PC-9 (cell line): ENCODE results near the gene RTP3. TPM values are rescaled to one million over a fixed set of nuclear protein-coding genes. Genes with fewer than 3 reads are reported as not detected.

ENCODE experiments used
- BruUV-seq: library from RNA; stranded (reverse); fragments of 400-500 nt; replicated peaks from 2 replicates; lab custom pipeline; 2021; lab: Mats Ljungman, UMichigan
- CTCF ChIA-PET: fragments of 300-600 bp; sonication (Branson Sonifier 250); formaldehyde crosslinking; loops from one replicate; lab custom pipeline; 2022; ENCODE audit warnings: antibody characterized with exemption; lab: Charles Lee
- POLR2A ChIA-PET: fragments of 300-600 bp; sonication (Branson Sonifier 250); formaldehyde crosslinking; loops from one replicate; lab custom pipeline; 2022; ENCODE audit warnings: antibody characterized with exemption; ENCODE audit not compliant: unreplicated experiment; lab: Charles Lee
- DNase-seq, 2 experiments: peaks; one replicate each; pipeline versions ENCODE4 v3.0.0 to v3.0.0-alpha.2; 2015 to 2022; ENCODE audit warnings: mixed read lengths in 1 of 2
- H2AFZ ChIP-seq: fragments of 200-600 bp; sonication (generic); 2 replicates; pipeline ENCODE4 v1.8.1; 2017; ENCODE audit warnings: antibody characterized with exemption
- H3F3A ChIP-seq: fragments of 200-600 bp; sonication (generic); 2 replicates; pipeline ENCODE4 v1.8.1; 2017; ENCODE audit warnings: antibody characterized with exemption, mild to moderate bottlenecking, low read depth; ENCODE audit not compliant: insufficient read depth
- H3K27ac ChIP-seq: fragments of 200-600 bp; sonication (generic); 2 replicates; pipeline ENCODE4 v1.6.1; 2016; ENCODE audit warnings: mixed run types
- H3K27me3 ChIP-seq: fragments of 200-600 bp; sonication (generic); 2 replicates; pipeline ENCODE4 v1.6.1; 2016; ENCODE audit warnings: low read depth, mixed run types; ENCODE audit not compliant: insufficient read depth
- H3K36me3 ChIP-seq: fragments of 200-600 bp; sonication (generic); 2 replicates; pipeline ENCODE4 v1.6.1; 2016; ENCODE audit warnings: low read depth, mixed run types
- H3K4me1 ChIP-seq: fragments of 200-600 bp; sonication (generic); replicated peaks from 2 replicates; pipeline ENCODE4 v1.6.1; 2016; ENCODE audit warnings: mixed run types; ENCODE audit not compliant: insufficient read depth
- H3K4me2 ChIP-seq: fragments of 200-600 bp; sonication (generic); 2 replicates; pipeline ENCODE4 v1.6.1; 2017; ENCODE audit warnings: mixed run types
- H3K4me3 ChIP-seq: fragments of 200-600 bp; sonication (generic); 2 replicates; pipeline ENCODE4 v1.6.1; 2016; ENCODE audit warnings: mixed run types
- H3K79me2 ChIP-seq: fragments of 200-600 bp; sonication (generic); 2 replicates; pipeline ENCODE4 v1.6.1; 2017; ENCODE audit warnings: low read depth, mixed run types
- H3K9me2 ChIP-seq: fragments of 200-600 bp; sonication (generic); 2 replicates; pipeline ENCODE4 v1.8.1; 2017; ENCODE audit warnings: mild to moderate bottlenecking; ENCODE audit not compliant: insufficient read depth
- H3K9me3 ChIP-seq: fragments of 200-600 bp; sonication (generic); 2 replicates; pipeline ENCODE4 v1.8.1; 2016; ENCODE audit warnings: low read depth; ENCODE audit not compliant: insufficient read depth
- H4K20me1 ChIP-seq: fragments of 200-600 bp; sonication (generic); 2 replicates; pipeline ENCODE4 v1.8.1; 2017; ENCODE audit not compliant: insufficient read depth
- CTCF ChIP-seq: fragments of 200-600 bp; sonication (generic); conservative IDR thresholded peaks from 2 replicates; pipeline ENCODE4 v1.6.1; 2017; ENCODE audit warnings: mixed run types, antibody characterized with exemption, mild to moderate bottlenecking, moderate library complexity
- EZH2 ChIP-seq: fragments of 200-600 bp; sonication (generic); IDR thresholded peaks from 2 replicates; pipeline ENCODE4 v1.8.0; 2017; ENCODE audit warnings: antibody characterized with exemption, low read depth
- intact Hi-C: fragments of 100-400 bp; cut with micrococcal nuclease; formaldehyde crosslinking; loops from one replicate; pipeline ENCODE4 v1.10.0; 2022; ENCODE audit not compliant: unreplicated experiment
- total RNA-seq: library from RNA; stranded (reverse); gene quantifications from 2 replicates; pipeline ENCODE4 v1.2.3, GENCODE V29; 2021

The RTP3 gene
- total RNA-seq, 1 experiment from 2014 or later = not detected

GRCh38 chr3:46538803-46539442 is 41.1 kb downstream of the RTP3 start:
- H3K27me3 ChIP-seq = no peaks in the 10 kb centered on the region
- H3K79me2 ChIP-seq = no peaks in the 10 kb centered on the region
- TF ChIP-seq CTCF = no peak
- no peak for TF ChIP-seq EZH2
- no peaks in the 10 kb centered on the region for H3K9me2 ChIP-seq
- H3K4me1 ChIP-seq = peaks cover 12% of the 10 kb centered on the region
- no TSS peak for BruUV-seq
- H3K9me3 ChIP-seq = no peaks in the 10 kb centered on the region
- POLR2A ChIA-PET = interaction anchor here (0.6 kb wide), 1 partner anchor 9 kb away, joined by 3 read pairs; no protein-coding TSS in a partner anchor
- no peaks in the 10 kb centered on the region for H3K36me3 ChIP-seq
- CTCF ChIA-PET = interaction anchor here (0.7 kb wide), 1 partner anchor 826 kb away, joined by 4 read pairs; no protein-coding TSS in a partner anchor
- no peak overlapping the region for H2AFZ ChIP-seq
- H3K4me2 ChIP-seq = no peak overlapping the region
- intact Hi-C loops = no loop called here
- H4K20me1 ChIP-seq = no peaks in the 10 kb centered on the region
- DNase-seq = no peak
- H3K4me3 ChIP-seq = no peak overlapping the region
- no peaks in the 10 kb centered on the region for H3F3A ChIP-seq
- no peak overlapping the region for H3K27ac ChIP-seq

- Histone ChIP-seq H3K9me3 (no peaks in the 10 kb centered on the region), H3K79me2 (no peaks in the 10 kb centered on the region), H3F3A (no peaks in the 10 kb centered on the region), H3K9me2 (no peaks in the 10 kb centered on the region), H4K20me1 (no peaks in the 10 kb centered on the region), H3K27ac (no peak overlapping the region), H3K36me3 (no peaks in the 10 kb centered on the region), H3K27me3 (no peaks in the 10 kb centered on the region), H3K4me1 (peaks cover 12% of the 10 kb centered on the region), H3K4me3 (no peak overlapping the region), H3K4me2 (no peak overlapping the region), H2AFZ (no peak overlapping the region)
- ChIA-PET POLR2A (no interaction called here), CTCF (no interaction called here)
- TF ChIP-seq CTCF (no peak), EZH2 (no peak)
- no peak for DNase-seq
- intact Hi-C loops = no loop called here
- BruUV-seq = no TSS peak
Measured at GRCh38 chr3:46539443-46540005, 41.7 kb downstream of the RTP3 start.

GRCh38 chr3:46540550-46540949 is 42.8 kb downstream of the RTP3 start:
- intact Hi-C loops = no loop called here
- ChIA-PET POLR2A (no interaction called here), CTCF (no interaction called here)

More at GRCh38 chr3:46540550-46540949, 42.8 kb downstream of the RTP3 start:
- Histone ChIP-seq H2AFZ (no peak overlapping the region), H3F3A (no peaks in the 10 kb centered on the region), H3K9me3 (no peaks in the 10 kb centered on the region), H3K36me3 (no peaks in the 10 kb centered on the region), H3K4me3 (no peak overlapping the region), H3K4me2 (no peak overlapping the region), H3K4me1 (peaks cover 12% of the 10 kb centered on the region), H3K27me3 (no peaks in the 10 kb centered on the region), H3K9me2 (no peaks in the 10 kb centered on the region), H3K79me2 (no peaks in the 10 kb centered on the region), H3K27ac (no peak overlapping the region), H4K20me1 (no peaks in the 10 kb centered on the region)
- no peak for TF ChIP-seq EZH2
- no peak for TF ChIP-seq CTCF
- DNase-seq = no peak
- BruUV-seq = no TSS peak
